GM18519 (cell line): ENCODE measurements around the gene WWOX.
A peak's percentile ranks its signal among the peaks of the same experiment; 100 is the strongest.

Experiments
- ATAC-seq: cut with Tn5 transposase; IDR thresholded peaks from one replicate; pipeline ENCODE4 v1.9.1; 2021; ENCODE audit warnings: mild to moderate bottlenecking, moderate library complexity; ENCODE audit not compliant: unreplicated experiment, low FRiP score

Gene WWOX

DNA sequence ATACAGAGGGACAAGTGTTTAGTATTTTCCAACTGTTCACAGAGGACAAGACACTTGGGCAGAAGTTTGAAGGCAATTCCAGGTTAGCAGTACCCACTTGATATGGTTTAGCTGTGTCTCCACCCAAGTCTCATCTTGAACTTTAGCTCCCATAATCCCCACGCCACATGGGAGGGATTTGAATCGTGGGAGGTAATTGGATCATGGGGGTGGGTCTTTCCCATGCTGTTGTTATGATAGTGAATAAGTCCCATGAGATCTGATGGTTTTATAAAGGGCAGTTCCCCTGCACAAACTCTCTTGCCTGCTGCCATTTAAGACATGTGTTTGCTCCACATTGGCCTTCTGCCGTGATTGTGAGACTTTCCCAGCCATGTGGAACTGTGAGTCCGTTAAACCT lies 832.2 kb downstream of the WWOX start:
- ATAC-seq, result no peak

DNA sequence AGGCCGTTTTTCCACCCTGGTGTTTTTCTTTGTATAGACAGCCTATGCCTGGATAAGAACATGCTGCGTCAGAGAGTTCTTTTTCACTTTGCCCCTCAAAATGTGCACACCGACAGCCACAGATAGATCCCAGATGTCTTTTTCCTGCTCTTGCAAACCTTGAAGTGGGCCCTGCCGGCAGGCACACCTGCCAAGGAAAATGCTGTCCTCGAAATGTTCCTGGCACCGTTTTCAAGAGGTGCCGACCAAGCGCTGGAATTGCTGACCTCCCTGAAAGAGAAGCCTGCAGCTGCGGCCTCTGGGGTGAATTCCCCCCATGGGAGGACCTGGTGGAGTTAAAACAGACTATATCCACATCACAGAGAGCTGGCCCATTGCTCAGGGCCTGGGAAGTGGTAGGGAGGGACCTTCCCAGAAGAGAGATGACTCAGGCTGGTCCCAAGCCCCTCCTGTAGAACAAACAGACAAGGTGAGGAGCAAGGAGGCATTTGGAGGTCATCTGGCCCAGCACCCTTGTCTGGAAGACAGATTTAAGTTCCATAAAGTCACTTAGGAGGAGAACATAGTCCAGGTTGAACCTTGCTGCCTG lies 833.0 kb downstream of the WWOX start:
- ATAC-seq, result no peak

DNA sequence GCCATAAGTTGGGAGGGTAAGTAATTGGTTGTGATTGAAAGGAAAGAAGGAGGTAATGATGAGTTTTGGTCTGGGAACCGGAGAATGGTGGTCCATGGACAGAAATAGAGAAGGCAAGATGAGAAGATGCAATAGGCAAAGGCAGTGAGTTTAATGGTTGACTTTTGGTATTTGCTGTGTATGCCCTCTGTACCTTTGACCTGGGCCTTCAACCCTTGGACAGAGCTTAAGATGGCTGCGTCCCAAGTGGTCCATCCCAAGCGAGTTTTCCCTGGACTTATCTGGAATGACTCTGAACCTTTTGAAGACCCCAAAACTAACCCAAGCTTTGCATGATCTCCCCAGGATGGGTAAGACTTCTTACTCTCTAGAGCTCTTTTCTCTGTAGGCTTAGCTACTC lies 836.6 kb downstream of the WWOX start:
- ATAC-seq, result no peak

DNA sequence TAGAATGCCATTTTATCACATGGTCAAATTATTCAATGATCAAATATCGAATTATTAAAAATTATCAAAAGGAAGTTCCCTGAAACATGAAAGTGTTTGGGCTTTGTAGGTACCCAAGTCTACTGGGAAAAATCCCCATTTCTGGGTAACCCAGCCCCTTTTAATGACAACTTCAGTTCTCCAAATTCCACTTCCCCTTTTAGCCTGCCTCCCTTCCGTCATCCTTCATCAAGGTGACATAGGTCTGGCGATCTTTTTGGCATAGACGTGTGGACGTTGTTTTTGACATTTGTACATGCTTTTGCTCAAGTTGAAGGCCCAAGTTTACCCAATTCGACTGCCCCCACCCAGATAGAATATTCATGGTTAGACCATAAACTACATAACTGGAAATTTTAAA lies 840.1 kb downstream of the WWOX start:
- ATAC-seq, result no peak

DNA sequence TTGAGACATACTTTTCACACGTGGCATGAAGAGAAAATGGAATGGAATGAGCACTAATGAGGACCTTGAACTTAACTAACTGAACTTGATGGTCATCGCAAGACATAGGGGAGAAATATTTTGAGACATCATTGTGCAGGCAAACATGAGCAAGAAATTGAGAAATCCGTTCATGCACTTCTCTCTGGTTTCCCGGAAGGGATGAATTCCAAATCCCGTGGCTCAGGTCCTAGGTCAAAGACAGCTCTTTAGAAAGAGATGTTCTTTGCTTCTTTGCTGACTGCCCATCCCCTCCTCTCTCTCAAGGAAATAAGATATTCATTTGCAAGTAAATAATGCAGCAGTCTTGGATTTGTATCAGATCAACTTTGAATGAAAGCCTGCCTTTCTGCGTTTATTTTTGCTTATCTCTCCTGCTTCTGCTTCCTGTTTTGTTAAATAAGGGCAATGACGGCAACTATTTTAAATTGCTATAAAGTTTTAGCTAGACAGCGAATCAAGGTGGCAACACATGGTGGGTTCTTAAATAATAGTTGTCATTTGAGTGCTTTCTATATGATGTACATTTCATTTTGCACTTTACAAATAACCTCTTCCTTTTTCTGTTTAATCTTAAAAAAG lies 843.3 kb downstream of the WWOX start:
- ATAC-seq, result no peak

DNA sequence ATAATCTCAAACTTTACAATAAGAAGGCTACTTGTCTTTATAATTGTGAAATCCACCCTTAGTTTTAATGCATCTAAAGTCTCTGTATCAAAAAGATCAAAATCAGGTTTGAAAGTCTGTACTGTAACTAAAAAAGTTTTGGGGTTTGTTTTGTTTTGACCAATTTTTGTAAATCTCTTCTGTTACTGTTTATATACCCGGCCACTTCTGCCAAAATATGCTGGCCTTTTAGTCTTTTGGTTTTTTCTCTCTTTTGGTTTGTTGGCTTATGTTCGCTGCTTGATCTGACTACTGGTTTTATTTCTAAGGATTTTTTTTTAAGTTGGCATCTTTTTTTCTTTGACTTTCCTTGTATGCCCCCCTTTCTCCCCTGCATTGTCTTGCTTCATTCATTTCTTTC lies 845.9 kb downstream of the WWOX start:
- no peak for ATAC-seq

DNA sequence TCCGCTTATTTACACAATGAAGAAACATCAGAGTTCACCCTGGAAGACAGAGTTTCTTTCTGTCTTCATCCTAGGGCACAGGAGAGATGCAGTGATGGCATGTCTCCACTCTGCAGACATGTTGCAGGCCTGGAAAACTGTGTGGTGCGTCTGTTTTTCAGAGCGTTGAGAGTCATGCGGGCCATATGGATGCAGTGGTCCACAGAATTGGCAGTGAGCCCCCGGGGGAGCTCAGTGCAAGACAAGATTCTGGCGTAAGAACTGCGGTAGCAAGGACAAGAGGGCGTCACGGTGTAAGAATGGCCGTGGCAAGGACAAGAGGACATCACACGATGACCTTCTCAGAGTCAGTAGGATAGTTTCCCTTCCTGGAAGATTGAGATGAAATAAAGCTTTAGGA lies 847.1 kb downstream of the WWOX start:
- ATAC-seq, result no peak

DNA sequence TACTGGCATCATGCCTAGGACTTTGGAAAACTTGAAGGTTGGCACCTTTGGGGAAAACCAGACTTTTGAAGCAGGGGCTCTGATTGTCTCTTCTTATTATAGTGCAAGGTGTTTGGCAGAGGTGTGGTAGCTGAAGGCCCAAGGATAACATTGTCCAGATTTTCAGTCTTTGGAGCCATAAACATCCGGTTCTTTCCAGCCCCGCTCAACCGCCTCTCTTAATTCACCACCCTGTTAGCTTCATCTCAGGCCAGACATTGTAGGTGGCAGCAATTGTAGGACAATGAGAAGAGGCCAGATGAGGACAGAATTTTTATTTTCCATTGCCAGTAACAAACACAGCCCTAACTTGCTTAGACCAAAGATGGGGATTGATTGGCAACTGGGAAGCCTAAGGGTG lies 851.3 kb downstream of the WWOX start:
- ATAC-seq, result no peak

DNA sequence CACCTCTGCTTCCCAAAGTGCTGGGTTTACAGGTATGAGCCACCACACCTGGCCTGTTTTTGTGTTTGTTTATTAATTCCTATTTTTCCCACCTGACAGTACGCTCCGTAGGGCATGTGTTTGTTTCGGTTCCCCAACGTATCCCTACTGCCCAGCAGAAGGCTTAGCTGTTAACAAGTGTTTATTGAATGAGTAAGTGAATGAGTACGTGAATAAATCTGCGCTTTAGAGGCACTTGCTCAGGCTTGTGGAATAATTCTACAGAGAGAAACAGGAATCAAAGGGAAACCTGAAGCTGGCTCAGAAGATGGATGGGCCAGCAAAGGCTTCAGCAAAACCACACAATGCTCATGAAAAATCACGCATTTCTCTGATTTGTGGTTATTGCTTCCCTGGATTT lies 853.2 kb downstream of the WWOX start:
- no peak for ATAC-seq

DNA sequence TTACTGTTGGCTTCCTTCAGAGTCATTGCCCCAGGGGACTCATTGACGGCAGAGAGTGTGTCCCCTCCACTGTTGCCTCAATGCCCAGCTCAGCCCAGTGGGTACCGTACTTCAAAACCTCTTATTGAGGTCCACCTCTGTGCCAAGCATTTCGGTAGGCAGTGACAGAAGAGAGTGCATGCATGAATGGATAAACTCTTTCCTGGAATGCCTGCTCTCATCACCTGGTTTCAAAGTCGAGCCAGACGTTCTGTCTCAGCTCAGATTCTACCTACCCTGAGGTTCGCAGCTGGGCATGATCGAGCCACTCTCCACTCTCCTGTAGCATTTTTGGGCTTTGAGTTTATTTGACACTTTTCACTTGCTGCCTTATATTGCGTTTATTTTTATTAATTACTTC lies 854.1 kb downstream of the WWOX start:
- ATAC-seq, result no peak

DNA sequence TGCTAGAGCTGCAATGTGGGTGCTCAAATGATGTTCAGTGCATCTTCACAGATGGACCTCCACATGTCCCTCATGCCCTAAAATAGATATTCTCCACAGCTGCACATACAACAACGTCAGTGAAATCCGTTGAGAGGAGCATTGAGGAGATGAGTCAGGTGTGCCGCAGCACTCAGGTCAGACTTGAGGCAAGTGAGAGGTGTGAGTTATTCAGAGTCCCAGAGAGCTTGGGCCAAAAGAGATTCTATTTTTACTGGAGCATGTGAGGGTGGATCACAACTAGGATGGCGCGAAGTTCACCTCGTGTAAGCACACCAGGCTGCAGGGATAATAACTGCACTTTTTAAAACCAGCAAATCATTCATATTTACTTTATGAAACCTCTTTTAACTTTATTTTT lies 855.8 kb downstream of the WWOX start:
- ATAC-seq, result no peak

DNA sequence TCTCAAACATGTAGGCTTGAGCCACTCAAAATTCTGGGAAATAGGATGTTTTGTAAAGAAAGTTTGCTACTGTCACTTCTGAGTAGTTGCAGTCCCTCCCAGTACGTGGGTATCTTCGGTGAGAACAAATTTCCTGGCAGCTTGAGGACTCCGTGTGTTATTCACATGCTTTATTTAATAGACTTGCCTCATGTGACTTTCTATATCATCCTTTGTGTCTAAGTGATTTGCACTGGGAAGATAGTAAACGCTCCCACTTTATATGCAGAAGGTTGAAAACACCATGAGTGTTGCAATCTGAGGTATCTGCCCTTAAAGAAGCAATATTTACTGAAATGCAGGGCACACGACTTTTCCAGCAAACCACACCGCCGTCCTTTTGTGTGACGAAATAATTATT lies 857.4 kb downstream of the WWOX start:
- no peak for ATAC-seq

DNA sequence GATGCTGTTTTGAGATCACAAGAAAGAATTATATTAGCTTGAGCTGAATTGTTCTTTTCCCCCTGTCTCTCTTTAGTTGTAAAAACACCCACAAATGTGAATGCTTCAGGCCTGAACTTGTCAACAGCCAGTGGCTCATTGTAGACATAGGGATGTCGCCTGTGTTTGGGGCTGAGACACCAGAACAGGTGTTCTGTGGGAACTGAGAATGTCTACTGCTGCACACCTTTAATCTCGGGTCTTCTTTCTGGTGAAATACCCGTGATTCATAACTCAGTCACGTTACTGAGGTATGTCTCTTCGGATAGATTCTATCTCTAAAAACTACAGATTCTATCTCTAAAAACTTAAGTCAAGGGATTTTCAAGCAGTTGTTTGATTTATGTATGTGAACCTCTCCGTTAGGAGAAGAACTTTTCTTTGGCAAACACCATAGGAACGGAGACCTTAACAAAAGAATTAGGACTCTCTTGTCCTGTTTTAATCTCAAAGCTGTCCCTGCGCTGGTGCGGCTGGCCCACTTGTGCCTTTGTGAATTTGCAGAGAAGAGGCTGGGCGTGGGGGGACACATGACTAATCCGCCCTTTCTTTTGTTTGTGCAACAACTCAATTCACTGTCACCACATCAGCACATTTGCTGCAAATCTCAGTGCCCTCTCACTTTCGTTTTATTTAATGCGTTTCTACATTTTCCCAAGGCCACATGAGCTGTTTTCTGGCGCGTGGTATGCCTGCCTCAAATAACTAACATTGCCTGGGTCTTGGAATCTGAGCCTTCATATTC lies 858.1 kb downstream of the WWOX start:
- ATAC-seq, result no peak

DNA sequence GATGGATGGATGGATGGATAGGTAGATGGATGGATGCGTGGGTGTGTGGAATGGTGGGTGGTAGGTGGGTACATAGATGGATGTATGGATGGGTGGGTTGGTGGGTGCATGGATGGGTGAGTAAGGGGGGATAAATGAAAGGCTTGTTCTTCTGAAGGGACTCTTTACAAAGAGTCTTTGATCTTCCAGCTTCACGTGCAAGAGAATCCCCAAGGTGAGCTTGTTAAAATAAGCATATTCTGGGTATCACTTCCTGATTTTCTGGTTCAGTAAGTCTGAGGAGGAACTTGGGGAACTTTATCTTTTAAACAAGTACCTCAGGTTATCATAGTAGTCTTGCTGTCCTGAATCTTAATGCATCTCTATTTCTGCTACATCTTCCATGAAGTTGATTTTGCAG lies 862.0 kb downstream of the WWOX start:
- ATAC-seq, result peak; percentile 33

DNA sequence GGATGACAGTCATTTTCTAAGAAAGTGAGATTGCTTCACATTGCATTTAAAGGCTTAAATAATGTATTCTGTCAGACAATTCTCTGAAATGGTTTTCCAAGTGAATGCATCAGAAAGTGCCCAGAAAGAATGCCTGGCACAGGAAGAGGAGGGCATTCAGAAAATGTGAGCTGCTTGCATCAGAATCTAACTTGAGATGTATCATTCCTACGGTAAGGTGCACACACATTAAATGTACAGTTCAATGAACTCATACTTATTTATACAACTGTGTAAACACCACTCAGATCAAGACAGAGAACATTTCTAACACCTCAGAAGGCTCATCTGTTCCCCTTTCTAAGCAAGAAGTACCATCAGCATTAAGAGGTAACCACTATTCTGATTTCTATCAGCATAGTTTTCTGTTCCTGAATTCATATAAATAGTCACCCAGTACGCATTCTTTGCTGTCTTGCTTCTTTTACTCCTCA lies 863.0 kb downstream of the WWOX start:
- ATAC-seq, result peak; percentile 95

DNA sequence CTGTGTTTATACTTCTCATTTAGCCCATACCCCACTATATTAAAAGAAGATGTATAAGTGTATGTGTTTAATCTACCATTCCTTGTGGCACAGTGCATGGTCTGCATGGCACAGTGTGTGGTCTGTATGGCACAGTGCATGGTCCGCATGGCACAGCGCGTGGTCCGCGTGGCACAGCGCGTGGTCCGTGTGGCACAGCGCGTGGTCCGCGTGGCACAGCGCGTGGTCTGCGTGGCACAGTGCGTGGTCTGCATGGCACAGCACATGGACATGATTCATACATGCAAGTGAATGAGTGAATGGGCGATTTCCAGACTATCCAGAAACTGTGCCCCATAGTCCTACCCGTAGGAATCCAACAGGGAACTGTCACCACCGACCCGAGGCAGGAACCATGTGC lies 868.5 kb downstream of the WWOX start:
- no peak for ATAC-seq

DNA sequence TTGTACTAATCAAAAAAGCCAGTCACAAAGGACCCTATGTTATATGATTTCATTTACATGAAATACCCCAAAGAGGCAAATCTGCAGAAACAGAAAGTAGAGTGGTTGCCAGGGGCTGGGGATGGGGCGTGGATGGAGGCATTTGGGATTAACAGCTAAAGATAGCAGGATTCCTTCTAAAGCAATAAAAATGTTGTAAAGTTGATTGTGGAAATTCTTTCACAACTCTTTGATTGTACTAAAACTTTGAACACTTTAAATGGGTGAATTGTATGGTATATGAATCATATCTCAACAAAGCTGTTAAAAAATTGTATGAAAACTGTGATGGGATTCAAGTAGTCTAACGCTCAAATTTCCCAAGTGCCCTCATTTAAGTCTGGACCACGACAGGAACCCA lies 870.3 kb downstream of the WWOX start:
- no peak for ATAC-seq

DNA sequence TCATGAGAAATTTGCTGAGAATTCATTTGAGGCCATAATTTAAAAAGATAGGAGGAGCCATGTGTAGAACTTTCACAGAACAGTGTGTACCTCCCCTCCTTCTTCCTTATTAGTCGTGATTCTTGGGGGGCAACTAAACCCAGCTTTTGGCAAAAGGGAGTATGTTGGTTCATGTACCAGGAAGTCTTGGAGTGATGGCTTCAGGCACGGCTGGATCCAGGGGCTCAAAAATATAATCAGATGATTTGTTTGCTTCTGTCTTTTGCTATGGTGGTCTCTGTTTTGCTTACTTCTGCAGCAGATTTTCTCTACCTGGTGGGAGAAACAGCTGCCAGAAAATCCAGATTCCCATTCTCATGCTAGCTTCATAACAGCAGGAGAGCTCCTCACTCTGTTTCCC lies 871.2 kb downstream of the WWOX start:
- no peak for ATAC-seq

DNA sequence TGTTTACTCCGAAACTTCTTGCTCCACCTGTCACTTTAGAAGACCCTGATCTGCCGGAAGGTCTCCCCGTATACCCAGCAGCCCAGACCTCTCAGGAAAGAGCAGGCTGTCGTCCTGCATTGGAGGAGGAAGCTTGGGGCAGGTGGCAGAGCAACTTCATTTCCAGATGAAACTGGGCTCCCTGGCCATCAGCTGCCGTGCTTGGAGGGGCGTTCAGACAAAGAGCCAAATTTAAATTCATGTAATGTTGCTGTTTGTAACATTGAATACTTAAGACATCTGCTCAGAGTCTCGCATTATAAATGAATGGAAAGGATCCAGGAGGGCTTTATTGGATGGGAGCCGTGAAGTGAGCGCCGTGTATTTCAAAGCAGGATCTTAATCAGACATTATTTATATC lies 872.6 kb downstream of the WWOX start:
- no peak for ATAC-seq

DNA sequence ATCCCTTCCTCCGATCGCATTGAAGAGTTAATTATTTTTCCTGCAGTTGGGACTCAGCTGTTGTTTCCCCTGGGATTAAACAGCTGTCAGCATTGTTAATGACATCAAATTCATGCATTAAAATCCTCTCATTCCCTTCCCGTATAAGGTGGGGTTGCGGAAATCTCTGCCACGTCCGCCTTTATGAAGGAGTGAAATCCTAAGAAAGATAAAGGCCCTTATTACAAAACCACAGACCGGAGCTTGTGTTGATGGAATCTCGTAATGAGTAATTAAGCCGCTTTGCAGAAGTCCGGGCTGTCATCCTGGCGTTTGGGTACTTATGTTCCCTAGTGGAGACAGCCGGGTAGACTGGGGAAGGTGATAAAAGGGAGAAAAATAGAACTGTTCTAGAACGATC lies 873.5 kb downstream of the WWOX start:
- ATAC-seq, result no peak

DNA sequence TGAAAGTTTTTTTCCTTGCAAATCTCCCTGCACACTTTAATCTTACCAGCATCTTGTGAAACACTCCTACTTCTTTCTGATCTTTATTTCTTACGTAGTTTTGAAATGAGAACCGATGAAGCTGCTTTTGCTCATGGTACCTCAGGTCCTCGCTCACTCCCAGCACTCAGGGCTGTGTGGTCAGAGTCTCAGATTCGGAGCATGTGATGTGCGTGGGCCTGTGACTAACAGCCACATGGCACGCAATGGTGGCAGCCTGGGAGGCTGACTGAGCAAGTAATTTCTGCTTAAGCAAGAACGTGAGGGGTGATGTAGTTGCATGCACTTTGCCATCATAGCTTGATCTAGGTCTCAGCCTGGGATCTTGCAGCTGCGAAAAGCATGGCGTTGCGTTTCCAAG lies 876.8 kb downstream of the WWOX start:
- no peak for ATAC-seq

DNA sequence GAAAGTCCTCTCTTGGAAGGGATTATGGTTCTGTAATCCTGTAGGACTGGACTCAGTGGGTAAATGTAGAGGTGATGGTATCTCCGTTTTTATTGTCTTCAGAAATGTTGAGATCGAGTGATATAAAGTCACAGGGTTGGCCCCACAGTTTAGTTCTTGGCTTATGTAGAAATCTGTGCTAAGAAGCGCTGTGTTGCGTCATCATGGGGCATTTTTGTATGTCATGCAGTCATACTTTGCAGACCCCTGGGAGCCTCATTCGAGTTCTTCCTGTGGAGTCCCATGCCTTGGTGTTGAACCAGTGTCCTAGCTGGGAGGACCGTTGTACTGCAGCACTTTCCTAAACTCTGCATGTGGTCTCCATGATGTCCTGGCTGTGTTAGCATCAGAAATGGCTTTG lies 881.4 kb downstream of the WWOX start:
- no peak for ATAC-seq
